ENCODE measurements around the gene NUP54. TPM values are rescaled to one million over a fixed set of nuclear protein-coding genes. Genes with fewer than 3 reads are reported as not detected.
A peak's percentile ranks its signal among the peaks of the same experiment; 100 is the strongest.

The NUP54 gene
- polyA plus RNA-seq, 12 donors, result 29.9 to 65.2 (median 44.9) TPM; not detected in 1

GRCh38 chr4:76153356-76153755 lies 5.2 kb upstream of the NUP54 start:
- no peak for DNase-seq

- DNase-seq, result peak; percentile 65
Observed at GRCh38 chr4:76147454-76148141, 599 bp downstream of the NUP54 start.

DNA sequence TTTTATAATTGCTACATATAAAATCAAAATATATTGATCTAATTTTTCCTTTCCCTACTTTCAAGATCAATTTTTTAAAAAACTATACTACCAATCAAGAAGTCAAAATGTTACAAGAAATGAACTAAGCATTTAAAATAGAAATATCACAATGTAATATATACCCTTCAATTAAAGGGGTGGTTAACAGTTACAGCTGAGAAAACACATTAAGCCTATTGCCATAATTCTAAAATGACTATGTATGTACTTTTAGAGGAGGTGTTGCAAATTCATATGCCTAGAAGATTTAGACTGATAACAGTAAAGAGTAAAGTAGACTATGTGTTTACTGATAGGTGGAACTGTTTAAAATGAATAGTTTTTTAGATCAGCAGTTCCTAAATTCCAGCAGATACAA lies 3.7 kb downstream of the NUP54 start:
- no peak for DNase-seq

- DNase-seq, result no peak
Observed at GRCh38 chr4:76141241-76141640, 7.0 kb downstream of the NUP54 start.

GRCh38 chr4:76127754-76128153 lies 20.4 kb downstream of the NUP54 start:
- DNase-seq, result no peak

DNA sequence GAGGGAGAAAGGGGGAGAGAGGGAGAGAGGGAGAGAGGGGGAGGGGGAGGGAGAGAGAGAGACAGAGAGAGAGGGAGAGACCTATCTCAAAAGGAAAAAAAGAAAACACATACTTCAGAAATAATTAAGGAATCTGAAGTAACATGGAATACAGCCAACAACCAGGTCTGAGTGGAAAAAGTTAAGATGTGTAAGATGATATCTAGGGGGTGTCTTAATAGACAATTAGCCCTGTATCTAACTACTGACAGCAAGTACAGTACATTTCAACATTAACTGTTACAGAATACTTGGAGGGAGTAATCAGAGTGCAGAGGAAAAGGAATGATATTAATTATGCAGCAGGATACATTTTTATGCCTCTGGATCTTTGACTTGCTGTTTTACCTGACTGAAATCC lies 22.4 kb downstream of the NUP54 start:
- no peak for DNase-seq

- no peak for DNase-seq
Observed at GRCh38 chr4:76120199-76120598, 28.0 kb downstream of the NUP54 start.

- DNase-seq, result no peak
Observed at GRCh38 chr4:76117536-76117935, 30.7 kb downstream of the NUP54 start.

GRCh38 chr4:76116821-76117220 lies 31.4 kb downstream of the NUP54 start:
- no peak for DNase-seq

DNA sequence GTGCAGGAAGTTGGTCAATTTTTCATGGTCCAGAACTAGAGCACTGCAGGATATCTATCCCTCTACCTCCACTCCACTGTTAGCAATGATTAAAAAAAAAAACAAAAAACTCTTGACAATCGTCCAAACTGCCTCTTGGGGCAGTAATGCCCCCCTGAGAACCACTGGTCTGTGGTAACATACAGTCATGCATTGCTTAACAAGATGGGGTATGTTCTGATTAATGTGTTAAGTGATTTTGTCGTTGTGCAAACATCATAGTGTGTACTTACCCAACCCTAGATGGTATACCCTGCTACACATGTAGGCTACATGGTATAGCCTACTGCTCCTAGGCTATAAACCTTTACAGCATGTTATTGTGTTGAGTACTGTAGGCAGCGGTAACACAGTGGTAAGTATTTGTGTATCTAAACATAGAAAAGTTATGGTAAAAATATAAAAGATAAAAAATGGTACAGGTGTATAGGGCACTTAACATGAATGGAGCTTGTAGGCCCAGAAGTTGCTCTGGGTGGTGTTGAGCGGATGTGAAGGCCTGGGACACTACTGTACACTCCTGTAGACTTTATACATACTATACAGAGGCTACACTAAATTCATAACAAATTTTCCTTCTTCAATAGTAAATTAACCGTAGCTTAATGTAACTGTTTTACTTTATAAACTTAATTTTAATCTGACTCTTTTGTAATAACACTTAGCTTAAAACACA lies 39.6 kb downstream of the NUP54 start:
- DNase-seq, result no peak

DNA sequence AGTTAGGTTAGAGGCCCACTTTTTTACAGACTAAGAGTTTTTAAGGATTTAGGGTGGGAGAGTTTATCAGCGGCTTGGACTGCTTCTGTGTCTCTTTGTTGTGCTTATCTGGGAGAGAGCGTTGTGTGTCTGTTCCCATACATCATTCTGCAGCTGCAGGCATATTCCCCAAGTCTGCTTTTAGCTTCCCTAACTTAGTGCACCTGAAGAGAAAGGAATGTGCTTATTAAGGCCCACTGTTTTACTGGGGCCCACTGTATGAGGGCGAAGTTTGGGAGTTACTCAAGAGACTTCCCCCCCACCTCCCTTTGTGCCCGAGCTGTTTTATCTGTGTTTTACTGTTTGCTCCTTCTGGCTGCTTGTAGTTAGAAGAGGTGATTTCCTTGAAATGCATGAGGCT lies 41.8 kb downstream of the NUP54 start:
- no peak for DNase-seq

GRCh38 chr4:76105652-76106051 lies 42.5 kb downstream of the NUP54 start:
- peak; percentile 34 for DNase-seq

- DNase-seq, result no peak
Observed at GRCh38 chr4:76096076-76096475, 52.1 kb downstream of the NUP54 start.

DNA sequence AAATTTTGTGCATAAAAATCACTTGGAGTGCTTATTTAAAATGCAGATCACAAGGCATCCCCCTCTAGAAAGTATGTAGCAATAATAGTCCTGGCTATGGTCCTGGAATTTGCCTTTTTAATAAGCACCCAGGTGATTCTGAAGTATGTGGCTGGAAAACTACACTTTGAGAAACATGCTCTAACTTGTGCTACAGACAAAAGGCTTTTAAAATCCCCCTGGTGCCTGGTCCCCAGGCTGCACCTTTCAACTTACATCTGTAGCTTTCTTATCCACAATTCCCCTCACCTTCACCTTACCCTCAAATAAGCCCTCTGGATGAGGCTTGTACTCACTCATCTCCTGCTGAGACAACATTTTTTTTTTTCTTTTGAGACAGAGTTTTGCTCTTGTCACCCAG lies 52.6 kb downstream of the NUP54 start:
- no peak for DNase-seq

- DNase-seq, result no peak
Observed at GRCh38 chr4:76091052-76091451, 57.1 kb downstream of the NUP54 start.

DNA sequence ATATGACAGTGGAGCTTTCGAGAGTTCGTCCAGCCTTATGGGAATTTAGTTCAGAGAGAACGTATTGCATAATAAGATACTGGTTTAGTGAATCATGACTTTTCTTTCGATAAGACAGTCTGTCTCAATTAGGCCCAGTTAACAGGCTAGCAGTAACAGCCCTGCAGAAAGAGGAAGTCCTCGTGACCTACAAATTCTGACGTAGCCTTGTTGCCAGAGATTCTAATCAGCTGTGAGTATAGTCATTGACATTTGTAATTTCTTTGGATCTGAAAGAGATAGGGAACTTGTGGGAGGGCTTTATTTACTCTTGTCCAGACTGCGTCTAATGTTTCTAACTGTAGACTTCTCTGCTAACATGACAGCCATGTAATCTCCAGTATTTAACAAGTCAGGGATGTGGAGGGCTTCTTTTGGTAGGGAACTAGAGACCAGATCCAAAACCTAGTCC lies 57.9 kb downstream of the NUP54 start:
- no peak for DNase-seq

GRCh38 chr4:76088719-76089118 lies 59.5 kb downstream of the NUP54 start:
- DNase-seq, result no peak

GRCh38 chr4:76087007-76087769 lies 61.0 kb downstream of the NUP54 start:
- DNase-seq, result no peak

DNA sequence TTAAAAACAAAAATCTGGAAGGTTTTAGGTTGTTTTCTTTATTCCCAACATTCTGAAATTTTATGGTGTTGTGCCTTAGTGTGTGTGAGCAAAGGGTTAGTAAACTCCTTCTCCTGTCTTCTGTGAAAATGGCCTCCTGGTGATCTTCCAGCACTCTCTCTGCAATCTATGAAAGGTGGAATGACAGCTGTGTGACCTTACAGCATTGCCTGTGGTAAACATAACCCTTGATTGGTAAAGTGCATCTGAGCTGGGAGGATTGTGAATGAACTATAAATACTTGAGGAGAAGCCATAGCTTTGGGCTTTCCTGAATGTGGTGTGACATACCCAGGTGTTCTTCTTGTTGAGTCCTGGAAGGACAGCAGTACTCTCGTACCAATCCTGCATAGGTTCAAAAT lies 63.7 kb downstream of the NUP54 start:
- DNase-seq, result no peak

DNA sequence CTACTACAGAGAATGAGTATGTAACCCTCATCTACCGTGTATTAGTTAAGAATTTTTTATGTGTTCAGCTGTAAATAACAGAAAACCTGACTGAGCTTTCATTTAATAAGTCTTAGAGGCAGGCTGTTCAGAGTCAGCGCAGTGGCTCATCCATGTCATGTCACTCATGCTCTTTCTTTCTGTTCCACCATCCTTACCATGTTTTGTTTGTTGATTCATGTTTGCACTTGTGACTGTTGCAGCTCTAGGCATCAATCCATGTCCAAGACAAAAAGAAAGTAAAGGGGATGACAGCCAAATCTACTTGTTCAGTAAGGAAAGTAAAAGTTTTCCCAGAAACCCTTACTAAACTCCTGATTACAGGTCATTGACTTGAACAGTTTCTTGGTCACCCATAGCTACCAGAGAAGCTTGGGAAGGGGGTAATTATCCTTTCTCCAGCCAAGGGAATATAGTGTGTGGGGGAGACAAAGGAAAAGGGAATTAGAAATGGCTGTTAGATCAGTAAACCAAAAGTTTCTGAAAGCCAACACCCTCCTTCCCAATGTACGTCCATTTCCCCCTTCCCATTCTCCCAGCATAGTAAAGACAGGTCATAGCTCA lies 64.7 kb downstream of the NUP54 start:
- DNase-seq, result no peak

GRCh38 chr4:76078033-76078613 lies 70.1 kb downstream of the NUP54 start:
- DNase-seq, result no peak

DNA sequence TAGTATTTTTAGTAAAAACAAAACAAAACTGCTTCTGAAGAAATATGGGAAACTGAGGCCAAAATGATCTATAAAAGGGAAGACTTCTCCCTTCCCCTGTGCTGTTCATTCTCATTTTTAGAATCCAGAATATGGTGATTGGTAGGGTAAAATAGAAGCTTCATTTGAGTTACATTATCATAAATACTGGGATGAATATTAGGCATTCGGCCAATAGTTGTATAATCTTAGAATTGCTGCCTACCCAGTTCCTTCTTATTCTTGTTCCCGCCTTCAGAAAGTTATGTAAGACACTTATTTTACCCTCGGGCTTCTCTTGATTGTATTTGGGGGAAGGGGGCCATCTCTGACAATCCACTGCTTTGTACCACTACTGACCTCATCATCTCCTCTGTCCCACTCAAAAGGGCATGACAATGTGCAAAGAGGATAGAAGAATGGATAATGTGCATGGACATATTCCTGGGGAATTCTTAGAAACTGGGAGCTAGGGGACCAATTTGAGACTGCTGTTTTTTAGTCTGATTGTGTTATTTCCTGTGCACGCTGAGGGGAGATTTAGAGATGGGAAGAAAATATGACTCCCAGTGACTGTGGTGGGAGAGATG lies 73.1 kb downstream of the NUP54 start:
- DNase-seq, result no peak
